VCaP (cell line): Measurements from ENCODE around the gene FOXF2.

Experiments
- H3K27ac ChIP-seq: fragments of 450-650 bp; 2 replicates; pipeline ENCODE4 v1.5.1; 2017
- TF ChIP-seq, protein P1 (sequence below): fragments of 450-650 bp; conservative IDR thresholded peaks from 2 replicates; pipeline ENCODE4 v1.5.1; 2017; ENCODE audit warnings: mild to moderate bottlenecking, moderate library complexity

Gene FOXF2

DNA sequence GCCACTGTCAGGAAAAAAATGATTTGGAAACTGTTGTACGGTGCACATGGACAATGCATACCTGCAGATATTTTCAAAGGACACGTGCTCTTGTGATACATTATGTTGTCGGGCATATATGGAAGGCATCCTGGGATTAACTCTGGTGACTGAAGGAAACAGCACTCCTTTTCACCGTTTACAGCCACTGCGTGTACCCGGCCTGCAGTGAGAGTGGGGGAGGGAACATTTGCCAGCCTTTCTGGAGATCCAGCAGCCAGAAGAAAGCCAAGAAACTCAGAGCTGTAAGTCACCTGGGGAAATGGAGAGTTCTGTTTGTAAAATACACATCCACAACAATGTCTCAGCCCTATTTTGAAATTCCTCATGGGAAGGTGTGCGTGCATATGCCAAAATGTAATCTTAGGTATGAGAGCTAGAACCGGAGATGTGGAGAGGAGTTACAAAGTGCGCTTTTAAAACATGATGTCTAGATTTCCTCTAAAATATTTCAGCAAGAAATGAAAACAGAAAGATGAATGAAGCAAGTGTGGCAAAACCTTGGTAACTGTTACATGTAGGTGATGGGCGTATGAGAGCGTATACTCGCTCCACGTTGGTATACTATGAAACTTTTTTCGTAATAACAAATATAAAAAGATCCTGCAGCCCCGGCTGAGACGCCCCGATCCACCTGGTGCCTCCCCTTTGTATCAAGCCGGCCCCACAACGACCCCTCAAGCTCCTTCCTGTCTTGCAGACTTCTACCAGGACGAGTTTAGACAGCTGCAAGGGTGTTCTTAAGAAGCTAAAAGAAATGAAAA lies 8.6 kb upstream of the FOXF2 start:
- TF ChIP-seq, protein P1, sequence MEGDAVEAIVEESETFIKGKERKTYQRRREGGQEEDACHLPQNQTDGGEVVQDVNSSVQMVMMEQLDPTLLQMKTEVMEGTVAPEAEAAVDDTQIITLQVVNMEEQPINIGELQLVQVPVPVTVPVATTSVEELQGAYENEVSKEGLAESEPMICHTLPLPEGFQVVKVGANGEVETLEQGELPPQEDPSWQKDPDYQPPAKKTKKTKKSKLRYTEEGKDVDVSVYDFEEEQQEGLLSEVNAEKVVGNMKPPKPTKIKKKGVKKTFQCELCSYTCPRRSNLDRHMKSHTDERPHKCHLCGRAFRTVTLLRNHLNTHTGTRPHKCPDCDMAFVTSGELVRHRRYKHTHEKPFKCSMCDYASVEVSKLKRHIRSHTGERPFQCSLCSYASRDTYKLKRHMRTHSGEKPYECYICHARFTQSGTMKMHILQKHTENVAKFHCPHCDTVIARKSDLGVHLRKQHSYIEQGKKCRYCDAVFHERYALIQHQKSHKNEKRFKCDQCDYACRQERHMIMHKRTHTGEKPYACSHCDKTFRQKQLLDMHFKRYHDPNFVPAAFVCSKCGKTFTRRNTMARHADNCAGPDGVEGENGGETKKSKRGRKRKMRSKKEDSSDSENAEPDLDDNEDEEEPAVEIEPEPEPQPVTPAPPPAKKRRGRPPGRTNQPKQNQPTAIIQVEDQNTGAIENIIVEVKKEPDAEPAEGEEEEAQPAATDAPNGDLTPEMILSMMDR, result no peak
- H3K27ac ChIP-seq, result no peak overlapping the region

DNA sequence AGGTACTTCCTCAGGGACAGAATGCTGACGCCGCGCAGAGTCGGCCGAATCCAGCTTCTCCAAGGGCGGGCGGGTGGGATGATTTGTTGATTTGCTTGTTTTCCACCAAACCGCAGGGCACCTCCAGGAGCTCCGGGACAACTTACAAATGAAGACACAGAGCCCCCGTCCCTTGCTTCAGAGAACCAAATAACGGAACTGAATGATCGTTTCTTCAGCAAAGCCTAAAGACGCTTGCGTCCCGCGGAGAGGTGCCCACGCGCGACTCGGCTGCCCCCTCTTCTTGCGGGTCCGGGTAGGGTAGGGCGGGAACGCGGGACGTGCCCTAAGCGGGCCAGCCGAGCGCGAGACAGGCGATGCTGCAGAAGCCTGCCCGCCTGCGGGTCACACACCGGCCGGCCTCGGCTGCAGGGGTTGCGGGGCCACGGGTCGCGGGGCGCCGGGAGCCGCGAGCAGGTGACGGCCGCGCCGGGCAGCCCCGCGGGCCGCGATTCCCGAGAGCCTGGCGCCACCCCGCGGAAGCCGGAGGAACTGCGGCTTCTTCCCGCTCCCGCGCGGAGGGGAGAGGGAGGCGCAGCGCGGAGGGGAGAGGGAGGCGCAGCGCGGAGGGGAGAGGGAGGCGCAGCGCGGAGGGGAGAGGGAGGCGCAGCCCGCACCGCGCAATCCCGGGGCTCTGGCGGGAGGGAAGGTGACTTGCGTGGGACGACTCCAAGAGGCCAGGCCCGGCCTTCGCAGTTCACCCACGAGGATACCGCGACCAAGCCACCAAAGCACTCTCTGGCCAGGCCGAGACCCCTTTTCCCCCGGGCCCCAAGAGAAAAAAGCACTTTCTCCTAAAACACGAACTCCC lies 7.7 kb upstream of the FOXF2 start:
- no peak overlapping the region for H3K27ac ChIP-seq
- TF ChIP-seq, protein P1, result peak; percentile 66

DNA sequence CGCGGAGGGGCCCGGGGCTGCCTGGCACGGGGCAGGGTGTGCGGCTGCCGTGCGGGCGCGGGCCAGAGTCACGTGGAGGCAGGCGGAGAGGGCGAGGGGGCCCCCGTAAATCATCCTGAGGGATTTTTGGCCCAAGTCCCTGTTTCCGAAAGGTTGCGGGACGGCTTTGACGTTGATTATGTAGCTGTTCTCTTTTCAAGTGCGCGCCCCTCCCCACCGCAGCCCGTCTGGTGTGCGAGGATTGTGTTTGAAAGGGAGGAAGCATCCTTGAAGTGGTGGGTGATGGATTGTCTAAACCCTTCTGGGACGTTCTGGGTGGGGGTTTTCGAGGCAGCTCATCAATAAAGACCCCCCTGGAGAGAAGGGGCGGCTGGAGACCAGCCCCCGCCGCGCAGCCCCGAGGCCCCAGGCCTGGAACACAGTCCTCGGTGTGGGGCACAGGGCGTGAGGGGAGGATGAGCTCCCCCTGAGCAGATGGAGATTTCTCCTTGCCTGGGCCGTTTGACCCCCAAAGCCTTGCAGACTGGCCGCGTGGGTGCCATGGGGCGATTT lies 7.0 kb upstream of the FOXF2 start:
- H3K27ac ChIP-seq, result no peak overlapping the region
- TF ChIP-seq, protein P1, result no peak

DNA sequence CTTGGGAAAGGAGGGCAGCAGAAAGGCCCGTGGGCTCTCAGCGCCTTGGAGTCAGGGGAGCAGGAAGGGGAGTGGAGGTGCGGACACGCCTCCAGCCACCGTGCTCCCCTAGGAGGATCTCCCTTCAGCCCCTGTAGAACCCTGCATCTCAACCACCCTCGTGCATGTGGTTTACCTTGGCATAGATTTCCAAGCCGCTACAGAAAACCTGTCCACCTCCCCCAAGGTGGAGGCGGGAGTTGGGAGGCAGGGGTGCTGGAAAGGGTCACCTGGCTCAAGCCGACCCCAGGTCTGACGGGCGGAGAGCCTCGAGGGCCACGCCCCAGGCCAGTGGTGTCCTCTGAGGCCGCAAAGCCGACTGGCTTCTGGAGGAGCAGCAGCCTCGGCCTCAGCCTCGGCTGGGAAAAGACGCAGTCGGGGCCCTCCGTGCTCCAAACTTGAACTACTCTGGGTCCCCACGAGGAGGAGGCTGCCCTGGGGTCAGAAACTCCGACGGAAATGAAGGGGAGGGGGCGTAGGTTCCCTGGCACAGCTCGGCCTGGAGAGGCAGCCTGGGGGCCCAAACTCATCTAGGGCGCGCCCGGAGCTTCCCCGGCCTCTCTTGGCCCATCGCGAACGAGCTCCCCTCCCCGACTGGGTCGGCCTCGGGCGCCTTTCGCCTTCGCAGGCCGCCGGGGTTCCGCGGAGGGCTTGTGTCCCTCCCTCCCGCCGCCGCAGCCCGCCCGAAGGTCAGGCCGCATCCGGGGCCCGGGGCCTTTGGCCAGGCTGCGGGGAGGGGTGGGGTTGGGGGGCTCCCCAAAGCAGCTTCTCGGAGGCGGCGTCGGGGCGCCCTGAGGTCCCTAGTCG lies 6.3 kb upstream of the FOXF2 start:
- no peak overlapping the region for H3K27ac ChIP-seq
- TF ChIP-seq, protein P1, result no peak

DNA sequence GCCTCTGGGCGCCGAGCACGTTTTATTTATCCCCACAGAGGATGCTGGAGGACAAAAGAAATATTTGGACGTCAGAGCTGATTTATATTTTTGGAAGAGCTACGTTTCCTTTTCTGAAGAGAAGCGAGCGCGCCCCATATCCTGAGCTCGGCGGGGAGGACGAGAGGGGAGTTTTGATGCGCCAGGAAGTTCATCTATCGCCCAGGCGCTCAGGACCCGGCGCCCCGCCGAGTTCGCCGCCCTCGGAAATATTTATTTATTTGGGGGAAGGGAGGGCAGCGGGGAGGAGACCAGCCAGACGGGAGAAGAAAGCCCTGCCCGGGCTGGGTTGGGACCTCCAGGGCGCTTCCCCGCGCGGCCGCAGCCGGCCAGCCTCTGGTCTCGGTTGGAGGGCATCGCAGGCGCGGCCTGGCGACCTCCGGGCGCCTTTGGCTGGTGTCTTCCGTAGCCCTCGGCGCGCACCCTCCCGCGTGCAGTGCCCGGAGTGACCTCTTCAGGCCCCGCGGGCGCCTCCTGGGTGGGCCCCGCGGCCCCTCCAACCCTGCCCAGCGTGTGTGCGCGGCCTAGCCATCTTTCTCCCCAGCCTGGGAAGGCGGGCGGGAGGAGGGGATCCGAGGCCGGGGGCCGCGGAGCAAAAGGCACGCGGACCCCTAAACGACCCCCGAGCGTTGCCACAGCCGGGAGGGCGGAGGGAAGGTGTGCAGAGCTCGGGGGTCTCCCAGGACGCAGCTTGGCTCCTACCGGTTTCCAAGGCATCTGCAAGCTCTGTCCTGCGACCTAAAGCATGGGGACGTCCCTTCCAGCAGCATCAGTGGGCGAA lies 5.4 kb upstream of the FOXF2 start:
- TF ChIP-seq, protein P1, result no peak
- H3K27ac ChIP-seq, result no peak overlapping the region

DNA sequence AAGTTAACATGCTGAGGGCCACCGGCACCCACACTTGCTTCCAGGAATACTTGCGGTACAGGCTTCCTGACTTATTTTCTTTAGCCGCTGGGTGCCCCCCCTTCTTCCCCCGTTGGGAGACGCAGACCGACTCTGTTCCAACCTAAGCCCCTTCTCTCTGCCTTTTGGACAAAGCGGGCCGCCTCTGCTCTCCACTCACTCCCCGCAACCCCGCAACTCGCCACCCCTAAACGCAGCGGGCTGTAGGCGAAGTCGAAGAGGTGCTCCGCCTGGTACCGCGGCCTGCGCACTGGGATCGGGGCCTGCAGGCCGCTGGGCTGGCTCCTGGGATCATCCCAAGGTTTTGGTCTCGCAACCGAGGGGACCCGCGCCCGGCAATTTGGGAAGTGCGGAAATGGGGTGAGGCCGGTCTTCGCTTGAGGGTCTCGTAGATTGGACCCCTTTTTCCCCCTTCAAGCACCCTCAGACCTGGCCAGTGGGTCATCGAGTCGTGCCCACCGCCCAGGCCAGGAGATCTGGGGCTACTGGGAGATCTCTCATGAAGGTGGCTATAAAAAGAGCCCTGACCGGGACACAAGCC lies 4.7 kb upstream of the FOXF2 start:
- no peak overlapping the region for H3K27ac ChIP-seq
- TF ChIP-seq, protein P1, result no peak
